LNCaP clone FGC (cell line): ENCODE measurements around the gene PARP14.

Source experiments
- DNase-seq: peaks from one replicate; pipeline ENCODE4 v3.0.0-alpha.2; 2011; ENCODE audit warnings: low read depth
- H3K4me3 ChIP-seq: 2 replicates; pipeline ENCODE4 v1.5.1; 2011; ENCODE audit warnings: mild to moderate bottlenecking, low read depth, low read length, control low read depth
- CTCF ChIP-seq: IDR thresholded peaks from 2 replicates; pipeline ENCODE4 v1.5.1; 2012; ENCODE audit warnings: mild to moderate bottlenecking; ENCODE audit not compliant: control insufficient read depth, insufficient read depth; ENCODE audit errors: extremely low read depth

The PARP14 gene

GRCh38 chr3:122774564-122774963 lies 93.9 kb downstream of the PARP14 start:
- TF ChIP-seq CTCF: no peak
- no peak for DNase-seq
- no peak overlapping the region for H3K4me3 ChIP-seq

DNA sequence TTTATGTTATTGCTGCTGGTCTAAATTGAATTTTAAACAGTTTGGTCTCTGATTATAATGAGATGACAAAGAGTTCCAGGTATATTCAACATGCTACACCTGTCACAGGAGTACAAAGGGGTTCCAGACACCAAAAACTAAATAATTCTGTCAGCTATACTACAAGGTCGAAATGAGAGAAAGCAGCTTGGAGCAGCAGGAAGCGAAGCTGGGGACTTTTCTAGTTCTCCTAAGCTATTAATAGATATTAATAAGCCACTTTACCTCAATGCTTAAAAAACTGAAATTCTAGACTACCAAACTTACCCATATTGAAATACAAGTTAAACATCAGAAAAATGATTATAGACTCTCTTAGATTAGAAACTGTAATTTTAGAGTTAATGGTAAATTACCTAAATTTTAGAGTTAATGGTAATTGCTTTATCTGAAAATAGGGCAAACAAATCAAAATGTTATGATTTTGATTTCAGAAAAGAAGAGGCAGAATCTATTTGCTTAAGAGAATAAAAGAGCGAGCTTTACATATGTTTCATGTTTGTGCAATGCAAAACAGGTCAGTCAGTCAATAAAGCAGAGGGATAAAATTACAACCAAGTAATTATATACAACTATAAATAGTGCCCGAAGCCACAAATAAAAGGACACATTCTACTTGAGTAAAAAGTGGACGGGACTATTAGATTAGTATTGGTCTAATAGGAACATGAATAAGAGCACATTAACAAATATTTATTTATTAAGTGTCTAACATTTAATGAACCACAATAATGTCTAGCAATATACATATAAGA lies 96.2 kb downstream of the PARP14 start:
- H3K4me3 ChIP-seq: peak overlapping the region; percentile 17; the same call in 1 of the 2 replicates
- DNase-seq: peak; percentile 58
- no peak for TF ChIP-seq CTCF

GRCh38 chr3:122777563-122777962 lies 96.9 kb downstream of the PARP14 start:
- no peak for TF ChIP-seq CTCF
- DNase-seq: peak; percentile 21
- H3K4me3 ChIP-seq: peak overlapping the region; percentile 17; the same call in 1 of the 2 replicates
